ENCODE results near the gene BBIP1. TPM values are rescaled to one million over a fixed set of nuclear protein-coding genes. Genes with fewer than 3 reads are reported as not detected.
A peak's percentile ranks its signal among the peaks of the same experiment; 100 is the strongest.

The BBIP1 gene
- 10 to 100 TPM; 17.1 to 21.9 TPM for total RNA-seq
- 38.0 TPM for polyA plus RNA-seq (2013, experiment 1 of 2)
- polyA plus RNA-seq (2013, experiment 2 of 2), result 42.9 TPM
- 15.3 to 59.4 (median 26.5) reads per million in 172 experiments for total RNA-seq

DNA sequence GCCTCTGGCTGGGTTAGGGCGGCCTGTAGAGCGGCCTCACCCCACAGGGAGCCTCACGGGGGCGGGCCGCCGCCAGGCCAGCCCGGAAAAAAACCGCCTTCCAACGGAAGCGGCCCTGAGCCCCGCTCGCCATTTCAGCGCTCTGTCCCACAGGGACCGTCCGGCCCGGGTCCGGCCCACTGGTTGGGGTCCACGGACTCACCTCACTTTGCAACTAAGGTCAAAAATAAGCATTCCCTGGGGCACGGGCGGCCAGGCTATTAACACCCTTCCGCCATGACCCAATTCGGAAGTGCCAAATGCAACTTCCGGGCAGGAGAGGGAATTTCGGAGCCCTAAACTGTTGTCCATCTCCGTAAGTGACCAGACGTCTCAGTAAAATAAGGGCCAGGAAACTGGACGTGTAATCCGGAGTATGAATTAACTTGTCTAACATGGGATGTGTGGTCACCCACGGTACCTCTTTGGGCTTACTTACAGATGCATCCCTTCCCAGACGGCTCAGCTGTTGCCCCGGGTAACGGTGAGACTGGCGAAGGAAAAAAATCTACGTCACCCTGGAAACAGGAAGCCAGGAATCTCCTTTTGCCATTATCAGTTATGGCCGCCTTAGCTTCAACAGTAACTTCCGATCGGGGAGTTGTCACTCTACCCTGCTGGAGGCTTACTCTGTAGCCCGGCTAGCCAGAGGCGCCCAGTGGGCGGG lies at the start of gene BBIP1:
TSS of gene BBIP1 (minus strand) at position 538 of the 706 bp plus-strand sequence. CDS start 1,023 bp downstream, outside the sequence.
- Mint-ChIP-seq H3K27me3 (no peaks in the 10 kb centered on the region), H3K27ac (peak within 1 kb of the TSS; percentile 99), H3K4me3 (peak within 1 kb of the TSS; percentile 99), H3K36me3 (ENCODE audit: low read depth) (peaks cover 38% of the 10 kb centered on the region), H3K4me1 (ENCODE audit: low read depth) (peaks cover 61% of the 10 kb centered on the region), H3K9me3 (no peaks in the 10 kb centered on the region)
- no peaks in the 10 kb centered on the region for H3K27me3 ChIP-seq (ENCODE audit: control insufficient read depth in 1 of 2, insufficient read depth in 2 of 2, low read length in 2 of 2)
- DNase-seq (peak in 1 of 14 experiments; percentile 69), ATAC-seq (ENCODE audit: poor library complexity) (peak; percentile 15)
- peak within 1 kb of the TSS; percentile 97 for H3K4me3 ChIP-seq (ENCODE audit: low read length)
- ChIA-PET CTCF (interaction anchor here (1.1 to 2.3 kb wide), 5 partner anchors 8 to 246 kb away, joined by 3 to 6 read pairs (median 4); no protein-coding TSS in a partner anchor), POLR2A (interaction anchor here (0.6 to 4.1 kb wide), 39 partner anchors 9 to 1528 kb away, joined by 3 to 19 read pairs (median 4); partner anchors contain the start of genes GPAM, PDCD4, SMNDC1 and VTI1A)
- no peaks in the 10 kb centered on the region for H3K9me3 ChIP-seq (ENCODE audit: control insufficient read depth in 1 of 2, insufficient read depth in 1 of 2, low read length in 2 of 2)
- TF ChIP-seq CTCF (IDR thresholded peaks at IDR 0.05), result no peak
- peaks cover 8% of the 10 kb centered on the region for H3K4me1 ChIP-seq (ENCODE audit: insufficient read depth, low read length)
- intact Hi-C loops (cut with DNase I, micrococcal nuclease), result loop anchor here (1.0 to 10.0 kb wide), 7 partner anchors 46 to 1526 kb away; partner anchors contain the start of genes DUSP5 (in 1 of the 2), PDCD4 (in 1 of the 2), SMNDC1 (in 1 of the 2) and VTI1A (in 1 of the 2)
- peak within 1 kb of the TSS; percentile 98 to 100 for H3K27ac ChIP-seq (ENCODE audit: low read depth in 1 of 2, low read length in 2 of 2)
- peaks cover 11% of the 10 kb centered on the region for H3K36me3 ChIP-seq (ENCODE audit: insufficient read depth, low read length)

- no peak for ATAC-seq (ENCODE audit: poor library complexity)
Observed at GRCh38 chr10:110967645-110968044, 48.7 kb upstream of the BBIP1 start.

More at GRCh38 chr10:110967645-110968044, 48.7 kb upstream of the BBIP1 start:
- no peak for DNase-seq
- Histone ChIP-seq H3K36me3 (ENCODE audit: insufficient read depth, low read length) (no peaks in the 10 kb centered on the region), H3K4me1 (ENCODE audit: insufficient read depth, low read length) (no peaks in the 10 kb centered on the region), H3K27ac (ENCODE audit: low read depth in 1 of 2, low read length in 2 of 2) (no peak overlapping the region), H3K27me3 (ENCODE audit: control insufficient read depth in 1 of 2, insufficient read depth in 2 of 2, low read length in 2 of 2) (no peaks in the 10 kb centered on the region), H3K9me3 (ENCODE audit: control insufficient read depth in 1 of 2, insufficient read depth in 1 of 2, low read length in 2 of 2) (no peaks in the 10 kb centered on the region), H3K4me3 (ENCODE audit: low read length) (no peak overlapping the region)
- Mint-ChIP-seq H3K27ac (no peak overlapping the region), H3K9me3 (no peaks in the 10 kb centered on the region), H3K36me3 (ENCODE audit: low read depth) (peaks cover 35% of the 10 kb centered on the region), H3K4me1 (ENCODE audit: low read depth) (peaks cover 86% of the 10 kb centered on the region), H3K27me3 (no peaks in the 10 kb centered on the region), H3K4me3 (no peak overlapping the region)
- intact Hi-C loops (cut with DNase I, micrococcal nuclease), result no loop called here
- CTCF ChIA-PET, result no interaction called here
- POLR2A ChIA-PET, result no interaction called here
- TF ChIP-seq CTCF (IDR thresholded peaks at IDR 0.05), result no peak
